Endothelial cell of umbilical vein (primary cell): ENCODE results near the gene EHBP1L1.

Source experiments
- CTCF ChIP-seq, 2 donors: IDR thresholded peaks; 1 replicate in 1 of 2; 2 replicates in 1 of 2; pipeline ENCODE4 v1.5.1; 2011; ENCODE audit warnings: low read length in 2 of 2, mild to moderate bottlenecking in 2 of 2, moderate library complexity in 2 of 2, control low read depth in 1 of 2, inconsistent platforms in 1 of 2, low read depth in 1 of 2; ENCODE audit not compliant: insufficient read depth in 1 of 2; ENCODE audit errors: extremely low read depth in 1 of 2
- EZH2 ChIP-seq: IDR thresholded peaks from 2 replicates; pipeline ENCODE4 v1.6.1; 2012; ENCODE audit warnings: borderline replicate concordance, low read depth, mild to moderate bottlenecking, moderate library complexity, low read length, inconsistent platforms; ENCODE audit not compliant: severe bottlenecking
- FOS ChIP-seq: IDR thresholded peaks from 2 replicates; pipeline ENCODE4 v1.6.1; 2011; ENCODE audit warnings: mild to moderate bottlenecking, low read length, moderate library complexity, borderline replicate concordance; ENCODE audit not compliant: insufficient read depth
- MYC ChIP-seq: IDR thresholded peaks from one replicate; pipeline ENCODE4 v1.6.1; 2011; ENCODE audit warnings: mild to moderate bottlenecking, low read depth, low read length
- POLR2A ChIP-seq: IDR thresholded peaks from 2 replicates; pipeline ENCODE4 v1.6.1; 2012; ENCODE audit warnings: low read depth, mild to moderate bottlenecking, control low read depth, low read length
- POLR2AphosphoS5 ChIP-seq: IDR thresholded peaks from 2 replicates; pipeline ENCODE4 v1.6.1; 2012; ENCODE audit warnings: low read depth, mild to moderate bottlenecking, control low read depth, low read length, moderate library complexity; ENCODE audit not compliant: insufficient read depth

DNA sequence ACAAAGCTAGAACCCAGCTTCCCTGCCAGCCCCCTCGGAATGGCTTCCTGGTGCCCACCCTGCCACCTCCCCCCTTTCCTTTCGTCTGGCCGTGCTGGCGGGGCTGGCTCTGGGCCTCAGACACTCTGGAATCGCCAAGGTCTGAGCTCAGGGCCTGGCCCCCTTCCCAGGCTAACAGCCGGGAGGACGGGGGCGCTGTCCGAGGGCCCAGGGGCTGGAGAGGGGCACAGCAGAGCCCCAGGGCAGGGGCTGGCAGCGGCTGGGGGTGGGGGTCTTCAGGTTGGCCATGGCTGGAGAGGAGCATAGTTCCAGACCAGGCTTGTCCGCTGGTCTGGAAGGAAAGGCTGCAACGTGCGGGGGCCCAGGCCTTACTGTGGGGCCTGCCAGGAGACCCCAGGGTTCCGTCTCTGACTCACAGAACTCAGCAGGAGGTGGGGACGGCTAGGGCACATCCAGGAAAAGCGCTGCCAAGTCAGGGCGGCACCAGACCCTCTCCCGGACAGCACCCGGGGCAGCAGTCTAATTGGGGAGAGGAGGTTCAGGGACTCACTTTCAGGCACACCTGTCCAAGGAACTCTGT, 16.8 kb upstream of the EHBP1L1 start:
- no peak for TF ChIP-seq POLR2AphosphoS5
- no peak for TF ChIP-seq POLR2A
- TF ChIP-seq CTCF (IDR thresholded peaks at IDR 0.05; ENCODE audit: extremely low read depth in 1 of 2, insufficient read depth in 1 of 2, low read depth in 1 of 2, low read length in 2 of 2), result no peak
- no peak for TF ChIP-seq EZH2
- TF ChIP-seq FOS, result no peak
- no peak for TF ChIP-seq MYC
